A549 (cell line): ENCODE measurements around the gene ARHGAP42. TPM values are rescaled to one million over a fixed set of nuclear protein-coding genes. Genes with fewer than 3 reads are reported as not detected.

Source experiments
- ATAC-seq, 2 experiments: fragments of 200-7000 bp in 1 of 2; fragments of >200 bp in 1 of 2; cut with Nextera tagmentation in 1 of 2; cut with Tn5 transposase in 1 of 2; 3 replicates each; pipeline versions ENCODE4 v1.8.0 to v1.9.1; 2018 to 2020; ENCODE audit warnings: mild to moderate bottlenecking in 1 of 2, moderate library complexity in 1 of 2
- CTCF ChIA-PET: fragments of 300-600 bp; sonication (Branson Sonifier 250); formaldehyde crosslinking; extraction: SDS; loops from one replicate; lab custom pipeline; 2021; ENCODE audit warnings: antibody characterized with exemption, inconsistent platforms; lab: Yijun Ruan, JAX
- POLR2A ChIA-PET: fragments of 350-600 bp; formaldehyde crosslinking; extraction: SDS; loops from one replicate; lab custom pipeline; 2021; ENCODE audit warnings: antibody characterized with exemption, inconsistent platforms; lab: Yijun Ruan, JAX
- DNase-seq, 2 experiments: peaks; one replicate each; pipeline versions ENCODE4 v3.0.0 to v3.0.0-alpha.2; 2011 to 2016; ENCODE audit warnings: low read depth in 1 of 2, low spot score in 1 of 2
- FAIRE-seq: peaks from 2 replicates; lab custom pipeline; 2011; peaks lifted over from hg19 to GRCh38; lab: Jason Lieb, UNC
- H3K27ac ChIP-seq, 2 experiments: fragments of >200 bp; sonication (Bioruptor Twin); formaldehyde crosslinking; 3 replicates each; pipeline ENCODE4 v1.5.1; 2016 to 2017
- H3K4me1 ChIP-seq: fragments of >200 bp; sonication (Bioruptor Twin); formaldehyde crosslinking; 3 replicates; pipeline ENCODE4 v1.6.1; 2016
- H3K4me2 ChIP-seq: fragments of >200 bp; sonication (Bioruptor Twin); formaldehyde crosslinking; 3 replicates; pipeline ENCODE4 v1.6.1; 2016
- H3K4me3 ChIP-seq: fragments of >200 bp; sonication (Bioruptor Twin); formaldehyde crosslinking; 3 replicates; pipeline ENCODE4 v1.5.1; 2016
- H3K9me3 ChIP-seq: fragments of >200 bp; sonication (Bioruptor Twin); formaldehyde crosslinking; 3 replicates; pipeline ENCODE4 v1.6.1; 2016
- CBX2 ChIP-seq: fragments of 200-600 bp; sonication (generic); IDR thresholded peaks from 2 replicates; pipeline ENCODE4 v1.6.1; 2016; ENCODE audit warnings: low read depth, mild to moderate bottlenecking, borderline replicate concordance
- ESRRA ChIP-seq: fragments of 150-350 bp; IDR thresholded peaks from 2 replicates; pipeline ENCODE4 v1.6.1; 2014; ENCODE audit warnings: mild to moderate bottlenecking, low read length, borderline replicate concordance
- FOSL2 ChIP-seq, 2 experiments: fragments of 450-650 bp in 1 of 2; fragments of >200 bp in 1 of 2; sonication (Bioruptor Twin) in 1 of 2; formaldehyde crosslinking; IDR thresholded peaks; 2 replicates each; pipeline versions ENCODE4 v1.5.0 to v1.6.1; 2016 to 2020; ENCODE audit warnings: mild to moderate bottlenecking in 1 of 2, moderate library complexity in 1 of 2
- FOXS1 ChIP-seq: fragments of 250-450 bp; sonication (Bioruptor Pico); IDR thresholded peaks from 2 replicates; pipeline ENCODE4 v1.5.0; 2020; ENCODE audit warnings: mild to moderate bottlenecking, moderate library complexity
- HDAC2 ChIP-seq: fragments of 200-600 bp; sonication (generic); IDR thresholded peaks from 2 replicates; pipeline ENCODE4 v1.6.1; 2016
- NR3C1 ChIP-seq: fragments of >200 bp; sonication (Bioruptor Twin); formaldehyde crosslinking; IDR thresholded peaks from 3 replicates; pipeline ENCODE4 v1.6.1; 2017
- SMC3 ChIP-seq: fragments of >200 bp; sonication (Bioruptor Twin); formaldehyde crosslinking; IDR thresholded peaks from 3 replicates; pipeline ENCODE4 v1.6.1; 2018; ENCODE audit warnings: inconsistent platforms
- TP53 ChIP-seq: fragments of 250-450 bp; sonication (Bioruptor Pico); IDR thresholded peaks from 2 replicates; pipeline ENCODE4 v1.5.0; 2021; ENCODE audit warnings: mild to moderate bottlenecking, moderate library complexity
- ZC3H11A ChIP-seq: fragments of 450-650 bp; IDR thresholded peaks from 2 replicates; pipeline ENCODE4 v1.6.1; 2014; ENCODE audit warnings: antibody characterized with exemption, mild to moderate bottlenecking
- WGBS: methylation state at CpG from one replicate; pipeline ENCODE4 v1.1.6; 2017; ENCODE audit errors: missing lambda C conversion rate; 5-methylcytosine and 5-hydroxymethylcytosine counted together
- polyA plus RNA-seq, 4 experiments: library from polyadenylated mRNA; depleted of rRNA in 3 of 4; stranded (reverse); fragments of >200 nt; fragmentation: RNase III in 1 of 4; extraction: RNeasy Plus Mini Kit Qiagen cat#74134 plus additional on column Dnase treatment in 1 of 4; gene quantifications; 2 replicates in 3 of 4; 3 replicates in 1 of 4; pipeline ENCODE4 v1.2.3, GENCODE V29; 2011 to 2017
- TF ChIP-seq, protein P1 (sequence below): fragments of >200 bp; sonication (Bioruptor Twin); formaldehyde crosslinking; IDR thresholded peaks from 3 replicates; pipeline ENCODE4 v1.5.1; 2016
- TF ChIP-seq, protein P2 (sequence below): fragments of >200 bp; sonication (Bioruptor Twin); formaldehyde crosslinking; IDR thresholded peaks from 2 replicates; pipeline ENCODE4 v1.6.1; 2016
- TF ChIP-seq, protein P3 (sequence below): fragments of 200-600 bp; sonication (generic); IDR thresholded peaks from 2 replicates; pipeline ENCODE4 v1.6.1; 2016; ENCODE audit warnings: antibody characterized with exemption, mild to moderate bottlenecking, moderate library complexity

ARHGAP42 gene
- polyA plus RNA-seq, 2 of the 4 experiments (the other 2 are of a cell fraction): 5.1 to 17.0 TPM

DNA sequence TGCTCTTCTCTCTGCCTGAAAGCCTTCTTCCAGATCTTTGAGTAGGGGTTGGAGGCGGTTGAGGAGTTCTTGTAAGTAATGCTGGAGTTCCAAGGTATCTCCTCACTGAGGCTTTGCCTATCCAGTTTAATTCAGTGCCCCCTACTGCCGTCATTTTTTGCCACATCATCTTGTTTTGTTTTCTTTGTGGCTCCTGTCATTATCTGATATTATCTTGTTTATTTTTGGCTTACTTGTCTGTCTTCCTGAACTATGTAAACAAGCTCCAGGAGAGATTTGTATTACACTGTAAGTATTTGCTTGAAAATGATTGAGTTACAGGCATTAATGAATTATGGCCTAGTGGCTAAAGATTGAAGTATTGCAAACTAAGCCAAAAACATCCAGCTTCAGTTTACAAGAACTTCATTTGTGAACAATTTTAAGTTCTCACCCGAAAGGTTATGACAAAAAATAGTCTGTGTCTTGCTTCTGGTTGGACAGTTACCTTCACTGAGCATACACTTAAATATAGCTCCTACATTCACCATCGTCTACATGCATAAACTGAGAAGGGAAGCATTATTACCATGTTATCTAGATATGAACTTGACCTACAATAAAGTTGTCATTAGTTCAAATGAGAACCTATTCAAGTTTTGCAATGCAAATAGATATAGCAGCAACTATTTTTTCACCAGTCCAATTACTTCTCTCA lies 154.8 kb downstream of the ARHGAP42 start (continued):
- TF ChIP-seq, protein P1, sequence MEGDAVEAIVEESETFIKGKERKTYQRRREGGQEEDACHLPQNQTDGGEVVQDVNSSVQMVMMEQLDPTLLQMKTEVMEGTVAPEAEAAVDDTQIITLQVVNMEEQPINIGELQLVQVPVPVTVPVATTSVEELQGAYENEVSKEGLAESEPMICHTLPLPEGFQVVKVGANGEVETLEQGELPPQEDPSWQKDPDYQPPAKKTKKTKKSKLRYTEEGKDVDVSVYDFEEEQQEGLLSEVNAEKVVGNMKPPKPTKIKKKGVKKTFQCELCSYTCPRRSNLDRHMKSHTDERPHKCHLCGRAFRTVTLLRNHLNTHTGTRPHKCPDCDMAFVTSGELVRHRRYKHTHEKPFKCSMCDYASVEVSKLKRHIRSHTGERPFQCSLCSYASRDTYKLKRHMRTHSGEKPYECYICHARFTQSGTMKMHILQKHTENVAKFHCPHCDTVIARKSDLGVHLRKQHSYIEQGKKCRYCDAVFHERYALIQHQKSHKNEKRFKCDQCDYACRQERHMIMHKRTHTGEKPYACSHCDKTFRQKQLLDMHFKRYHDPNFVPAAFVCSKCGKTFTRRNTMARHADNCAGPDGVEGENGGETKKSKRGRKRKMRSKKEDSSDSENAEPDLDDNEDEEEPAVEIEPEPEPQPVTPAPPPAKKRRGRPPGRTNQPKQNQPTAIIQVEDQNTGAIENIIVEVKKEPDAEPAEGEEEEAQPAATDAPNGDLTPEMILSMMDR: 0 out of 3 replicates have a peak, but pooled peaks have one; percentile 4
- TF ChIP-seq, protein P2, sequence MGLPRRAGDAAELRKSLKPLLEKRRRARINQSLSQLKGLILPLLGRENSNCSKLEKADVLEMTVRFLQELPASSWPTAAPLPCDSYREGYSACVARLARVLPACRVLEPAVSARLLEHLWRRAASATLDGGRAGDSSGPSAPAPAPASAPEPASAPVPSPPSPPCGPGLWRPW: no peak

DNA sequence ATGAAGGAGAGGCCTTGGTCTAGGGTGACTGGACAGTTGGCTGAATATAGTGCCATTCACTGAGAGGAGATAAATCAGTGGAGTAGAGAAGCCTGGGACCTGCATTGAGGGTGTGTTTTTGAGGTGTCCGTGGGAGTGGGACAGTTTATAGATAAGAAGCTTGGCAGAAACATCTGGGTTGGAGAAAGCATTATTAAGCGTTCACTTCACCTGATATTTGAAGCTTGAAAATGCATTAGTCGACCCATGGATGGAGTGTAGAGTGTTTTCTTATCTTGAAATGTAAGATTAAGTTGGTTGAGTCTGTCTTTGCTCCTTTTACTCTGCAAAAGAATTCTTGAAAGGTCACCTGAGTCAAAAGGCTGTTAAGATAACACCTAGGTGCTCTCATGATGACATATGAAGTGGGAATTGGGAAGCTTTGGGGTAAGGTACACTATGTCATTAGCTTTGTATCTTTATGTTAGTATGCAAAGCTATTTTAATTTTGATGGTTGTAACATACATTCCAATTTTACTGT lies 160.7 kb downstream of the ARHGAP42 start:
- ChIA-PET POLR2A (no interaction called here), CTCF (interaction anchor here (0.6 to 3.8 kb wide), 2 partner anchors 67 to 166 kb away, joined by 3 to 17 read pairs; no protein-coding TSS in a partner anchor)
- Histone ChIP-seq H3K4me3 (no peak overlapping the region), H3K27ac (no peak overlapping the region), H3K9me3 (no peaks in the 10 kb centered on the region), H3K4me1 (peaks cover 32% of the 10 kb centered on the region), H3K4me2 (no peak overlapping the region)
- TF ChIP-seq, protein P3, sequence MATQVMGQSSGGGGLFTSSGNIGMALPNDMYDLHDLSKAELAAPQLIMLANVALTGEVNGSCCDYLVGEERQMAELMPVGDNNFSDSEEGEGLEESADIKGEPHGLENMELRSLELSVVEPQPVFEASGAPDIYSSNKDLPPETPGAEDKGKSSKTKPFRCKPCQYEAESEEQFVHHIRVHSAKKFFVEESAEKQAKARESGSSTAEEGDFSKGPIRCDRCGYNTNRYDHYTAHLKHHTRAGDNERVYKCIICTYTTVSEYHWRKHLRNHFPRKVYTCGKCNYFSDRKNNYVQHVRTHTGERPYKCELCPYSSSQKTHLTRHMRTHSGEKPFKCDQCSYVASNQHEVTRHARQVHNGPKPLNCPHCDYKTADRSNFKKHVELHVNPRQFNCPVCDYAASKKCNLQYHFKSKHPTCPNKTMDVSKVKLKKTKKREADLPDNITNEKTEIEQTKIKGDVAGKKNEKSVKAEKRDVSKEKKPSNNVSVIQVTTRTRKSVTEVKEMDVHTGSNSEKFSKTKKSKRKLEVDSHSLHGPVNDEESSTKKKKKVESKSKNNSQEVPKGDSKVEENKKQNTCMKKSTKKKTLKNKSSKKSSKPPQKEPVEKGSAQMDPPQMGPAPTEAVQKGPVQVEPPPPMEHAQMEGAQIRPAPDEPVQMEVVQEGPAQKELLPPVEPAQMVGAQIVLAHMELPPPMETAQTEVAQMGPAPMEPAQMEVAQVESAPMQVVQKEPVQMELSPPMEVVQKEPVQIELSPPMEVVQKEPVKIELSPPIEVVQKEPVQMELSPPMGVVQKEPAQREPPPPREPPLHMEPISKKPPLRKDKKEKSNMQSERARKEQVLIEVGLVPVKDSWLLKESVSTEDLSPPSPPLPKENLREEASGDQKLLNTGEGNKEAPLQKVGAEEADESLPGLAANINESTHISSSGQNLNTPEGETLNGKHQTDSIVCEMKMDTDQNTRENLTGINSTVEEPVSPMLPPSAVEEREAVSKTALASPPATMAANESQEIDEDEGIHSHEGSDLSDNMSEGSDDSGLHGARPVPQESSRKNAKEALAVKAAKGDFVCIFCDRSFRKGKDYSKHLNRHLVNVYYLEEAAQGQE: no peak
- TF ChIP-seq ESRRA (no peak), SMC3 (no peak)
- ATAC-seq: no peak
- no peak for DNase-seq
- WGBS: 64% methylated on average over 3 of the region's 3 CpGs
- no peak for FAIRE-seq

DNA sequence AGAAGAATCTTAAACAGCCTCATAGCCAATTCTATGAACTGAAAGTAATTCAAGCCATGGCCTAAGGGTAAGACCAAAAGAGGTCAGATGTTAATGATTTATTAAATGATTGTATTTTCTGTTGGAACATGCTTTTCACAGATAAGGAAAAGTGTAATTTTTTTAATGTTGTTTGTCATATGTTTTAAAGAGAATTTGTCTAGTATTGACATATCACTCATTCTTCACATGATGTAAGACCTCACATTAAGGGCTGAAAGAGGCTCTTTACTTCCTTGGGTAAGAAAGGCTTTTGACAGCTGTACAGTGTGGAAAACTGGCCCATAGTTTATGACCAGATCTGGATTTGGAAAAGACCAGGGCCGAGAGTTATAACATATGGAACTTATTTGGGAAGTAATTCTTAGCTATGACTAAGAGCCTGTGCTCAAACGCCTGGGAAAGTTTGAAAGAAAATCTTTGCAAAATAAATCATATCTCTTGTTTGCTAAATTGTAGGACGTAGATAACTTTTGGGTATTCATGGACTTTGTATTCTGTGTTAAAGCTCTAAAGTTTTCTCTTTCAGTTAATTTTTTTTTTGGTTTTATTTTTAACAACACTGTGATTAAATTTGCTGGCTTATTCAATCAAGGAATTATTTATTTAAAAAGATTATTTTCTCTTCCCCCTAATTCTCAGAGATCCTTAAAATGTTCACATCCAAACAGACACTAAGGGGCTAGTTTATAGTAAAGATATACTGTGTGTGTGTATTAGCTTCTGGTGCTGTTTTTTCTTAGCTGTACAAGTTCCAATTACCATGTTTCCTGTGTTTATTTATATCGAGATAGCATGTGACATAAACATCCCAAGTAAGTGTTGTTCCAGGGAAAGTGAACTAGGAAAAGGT lies 162.2 kb downstream of the ARHGAP42 start:
- ChIA-PET CTCF (interaction anchor here (1.0 to 1.2 kb wide), 4 partner anchors 9 to 272 kb away, joined by 4 to 6 read pairs (median 4); no protein-coding TSS in a partner anchor), POLR2A (interaction anchor here (0.6 kb wide), 1 partner anchor 162 kb away, joined by 3 read pairs; no protein-coding TSS in a partner anchor)
- Histone ChIP-seq H3K27ac (0 out of 6 replicates have a peak overlapping the region, but pooled peaks of 1 of the 2 experiments have one; percentile 56), H3K4me1 (peaks cover 35% of the 10 kb centered on the region), H3K4me3 (no peak overlapping the region), H3K9me3 (no peaks in the 10 kb centered on the region), H3K4me2 (peak overlapping the region; percentile 43)
- 34% methylated on average over 4 of the region's 4 CpGs for WGBS
- DNase-seq (peak in 1 of 2 experiments; percentile 37), FAIRE-seq (no peak), ATAC-seq (peak in 1 of 2 experiments; percentile 67; a peak in 3 of 6 replicates)
- TF ChIP-seq HDAC2 (no peak), TP53 (CRISPR knock-in tag) (no peak), NR3C1 (no peak), FOSL2 (IDR thresholded peaks at IDR 0.05) (no peak), FOSL2 (CRISPR knock-in tag; IDR thresholded peaks at IDR 0.05) (no peak), ZC3H11A (no peak), FOXS1 (CRISPR knock-in tag) (no peak), CBX2 (no peak)
